Esophagus squamous epithelium (tissue), 4 donors: ENCODE data around the gene PARP15.

Source experiments
- CTCF ChIP-seq, 6 experiments: fragments of 450-650 bp in 4 of 6; fragments of 200-600 bp in 2 of 6; sonication (generic) in 2 of 6; IDR thresholded peaks; one replicate each; pipeline ENCODE4 v1.5.1; 2016 to 2019; ENCODE audit warnings: antibody characterized with exemption in 6 of 6, mild to moderate bottlenecking in 4 of 6, moderate library complexity in 4 of 6
- POLR2A ChIP-seq, 4 donors: fragments of 450-650 bp; IDR thresholded peaks; one replicate each; pipeline ENCODE4 v1.6.1; 2017; ENCODE audit warnings: antibody characterized with exemption in 4 of 4, mild to moderate bottlenecking in 4 of 4, moderate library complexity in 3 of 4

GRCh38 chr3:122674339-122674738, 96.9 kb downstream of the PARP15 start:
- TF ChIP-seq POLR2A (IDR thresholded peaks at IDR 0.05) (no peak), CTCF (IDR thresholded peaks at IDR 0.05) (no peak)
